Measurements from ENCODE around the gene DIP2B. TPM values are rescaled to one million over a fixed set of nuclear protein-coding genes. Genes with fewer than 3 reads are reported as not detected.

Gene DIP2B
- total RNA-seq, 1 donor from 2014 or later = 28.6 TPM

- intact Hi-C loops (cut with DNase I) = no loop called here
- TF ChIP-seq CTCF (IDR thresholded peaks at IDR 0.05) = no peak
- ATAC-seq = no peak
These were observed 272.3 kb downstream of the DIP2B start for GRCh38 chr12:50776749-50777728.

DNA sequence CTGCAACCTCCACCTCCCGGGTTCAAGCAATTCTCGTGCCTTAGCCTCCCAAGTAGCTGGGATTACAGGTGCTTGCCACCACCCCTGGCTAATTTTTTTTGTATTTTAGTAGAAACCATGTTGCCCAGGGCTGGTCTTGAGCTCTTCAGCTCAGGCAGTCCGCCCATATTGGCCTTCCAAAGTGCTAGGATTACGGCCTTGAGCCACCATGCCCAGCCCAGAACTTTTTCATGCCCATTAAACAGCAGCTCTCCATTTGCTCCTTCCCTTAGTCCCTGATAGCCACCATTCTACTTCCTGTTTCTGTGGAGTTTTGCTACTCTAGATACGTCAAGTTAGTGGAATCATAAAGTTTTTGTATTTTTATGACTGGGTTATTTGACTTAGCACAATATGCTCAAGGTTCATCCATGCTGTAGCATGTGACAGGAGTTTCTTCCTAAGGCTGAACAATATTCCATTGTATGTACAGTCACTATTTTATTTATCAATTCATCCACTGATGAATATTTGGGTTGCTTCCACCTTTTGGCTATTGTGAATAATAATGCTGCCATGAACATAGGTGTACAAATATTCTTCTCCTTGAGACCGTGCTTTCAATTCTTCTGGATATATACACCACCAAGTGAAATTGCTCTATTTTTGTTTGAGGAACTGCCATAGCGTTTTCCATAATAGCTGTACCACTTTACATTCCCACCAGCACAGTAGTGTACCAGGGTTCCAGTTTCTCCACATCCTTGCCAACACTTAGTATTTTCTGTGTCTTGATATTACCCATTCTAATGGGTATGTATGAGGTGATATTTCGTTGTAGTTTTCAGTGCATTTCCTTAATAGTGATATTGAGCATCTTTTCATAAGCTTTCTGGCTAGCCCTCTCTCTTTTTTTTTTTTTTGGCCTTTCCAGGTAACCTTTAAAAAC, 274.1 kb downstream of the DIP2B start:
- Histone ChIP-seq H3K9me3 (no peaks in the 10 kb centered on the region), H3K36me3 (peaks cover 11% of the 10 kb centered on the region), H3K27me3 (no peaks in the 10 kb centered on the region), H3K4me3 (no peak overlapping the region), H3K27ac (no peak overlapping the region), H3K4me1 (no peaks in the 10 kb centered on the region)
- DNase-seq (no peak), ATAC-seq (no peak)
- intact Hi-C loops (cut with DNase I) = no loop called here
- TF ChIP-seq CTCF (IDR thresholded peaks at IDR 0.05) = no peak

More at GRCh38 chr12:50776749-50777728, 272.3 kb downstream of the DIP2B start:
- Histone ChIP-seq H3K4me1 (no peaks in the 10 kb centered on the region), H3K27me3 (no peaks in the 10 kb centered on the region), H3K27ac (no peak overlapping the region), H3K4me3 (no peak overlapping the region), H3K36me3 (peaks cover 7% of the 10 kb centered on the region), H3K9me3 (no peaks in the 10 kb centered on the region)
- no peak for DNase-seq

- intact Hi-C loops (cut with DNase I) = no loop called here
- DNase-seq (no peak), ATAC-seq (no peak)
- H3K36me3 ChIP-seq = peaks cover 11% of the 10 kb centered on the region
- no peak for TF ChIP-seq CTCF (IDR thresholded peaks at IDR 0.05)
- H3K27ac ChIP-seq = no peak overlapping the region
- H3K4me3 ChIP-seq = no peak overlapping the region
- no peaks in the 10 kb centered on the region for H3K27me3 ChIP-seq
- H3K4me1 ChIP-seq = no peaks in the 10 kb centered on the region
- H3K9me3 ChIP-seq = no peaks in the 10 kb centered on the region
These were observed 275.2 kb downstream of the DIP2B start for GRCh38 chr12:50780013-50780412.

DNA sequence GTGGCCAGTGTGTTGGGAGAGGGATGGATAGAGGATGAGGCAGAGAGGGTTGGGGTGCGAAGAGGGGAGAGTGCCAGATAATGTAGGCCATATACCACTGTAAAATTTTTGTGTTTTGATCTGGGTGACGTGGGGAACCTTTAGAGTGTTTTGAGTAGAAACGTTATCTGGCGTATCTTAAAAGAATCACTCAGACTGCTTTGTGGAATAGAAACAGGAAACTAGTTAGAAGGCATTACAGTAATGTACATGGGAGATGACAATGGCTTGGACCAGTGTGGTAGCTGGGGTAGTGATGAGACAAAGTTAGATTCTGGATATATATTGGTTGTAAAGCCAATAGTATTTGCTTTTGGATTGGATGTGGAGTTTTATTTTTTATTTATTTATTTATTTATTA, 279.7 kb downstream of the DIP2B start:
- intact Hi-C loops (cut with DNase I) = no loop called here
- H3K9me3 ChIP-seq = no peaks in the 10 kb centered on the region
- H3K36me3 ChIP-seq = peaks cover 11% of the 10 kb centered on the region
- TF ChIP-seq CTCF (IDR thresholded peaks at IDR 0.05) = no peak
- no peak for DNase-seq
- no peaks in the 10 kb centered on the region for H3K4me1 ChIP-seq
- no peak for ATAC-seq
- no peak overlapping the region for H3K4me3 ChIP-seq
- H3K27me3 ChIP-seq = no peaks in the 10 kb centered on the region
- no peak overlapping the region for H3K27ac ChIP-seq

DNA sequence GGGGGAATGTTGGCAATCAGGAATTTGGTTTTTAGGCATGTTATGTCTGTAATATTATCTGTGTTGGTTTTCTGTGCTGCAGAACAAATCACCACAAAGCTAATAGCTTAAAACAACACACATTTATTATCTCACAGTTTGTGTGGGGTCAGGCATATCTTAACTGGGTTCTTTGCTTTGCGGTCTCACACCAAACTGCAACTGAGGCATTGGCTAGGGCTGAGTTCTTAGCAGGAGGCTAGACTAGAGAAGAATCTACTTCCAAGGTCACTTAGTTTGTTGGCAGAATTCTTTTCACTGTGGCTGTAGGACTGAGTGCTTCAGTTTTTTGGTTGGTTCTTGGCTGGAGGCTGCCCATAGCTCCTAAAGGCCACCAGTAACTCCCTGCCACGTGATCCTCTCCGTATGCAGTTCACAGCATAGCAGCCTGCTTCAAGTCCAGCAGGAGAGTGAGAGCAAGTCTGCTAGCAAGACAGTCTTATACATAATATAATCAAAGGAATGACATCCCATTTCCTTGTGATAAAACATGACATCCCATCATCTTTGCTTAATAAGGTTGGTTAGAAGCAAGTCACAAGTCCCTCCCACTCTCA, 280.7 kb downstream of the DIP2B start:
- peak overlapping the region; percentile 61 for H3K27ac ChIP-seq
- no peak for ATAC-seq
- intact Hi-C loops (cut with DNase I) = no loop called here

More for the DNA sequence above, 280.7 kb downstream of the DIP2B start:
- DNase-seq = no peak
- Histone ChIP-seq H3K9me3 (no peaks in the 10 kb centered on the region), H3K4me1 (no peaks in the 10 kb centered on the region), H3K4me3 (no peak overlapping the region), H3K27me3 (no peaks in the 10 kb centered on the region), H3K36me3 (peaks cover 11% of the 10 kb centered on the region)
- no peak for TF ChIP-seq CTCF (IDR thresholded peaks at IDR 0.05)
